Kidney tubule cell (primary cell): ENCODE measurements around the gene HSD11B1.
"Not testable (repeated sequence)": the region's sequence is repeated elsewhere in the genome, so short reads cannot be mapped to it uniquely, and the experiment has no call there.

ENCODE experiments used
- DNase-seq: peaks from one replicate; pipeline ENCODE4 v3.0.0-alpha.2; 2018; ENCODE audit warnings: low spot score

The HSD11B1 gene

GRCh38 chr1:209691237-209691636 is 13.4 kb upstream of the HSD11B1 start:
- peak; percentile 22 for DNase-seq

GRCh38 chr1:209692296-209692695 is 12.3 kb upstream of the HSD11B1 start:
- DNase-seq: no peak

GRCh38 chr1:209692745-209693504 is 11.7 kb upstream of the HSD11B1 start:
- peak; percentile 82 for DNase-seq

GRCh38 chr1:209696673-209697072 is 8.0 kb upstream of the HSD11B1 start:
- no peak for DNase-seq

GRCh38 chr1:209697126-209697525 is 7.5 kb upstream of the HSD11B1 start:
- no peak for DNase-seq

GRCh38 chr1:209700686-209701085 is 4.0 kb upstream of the HSD11B1 start:
- not testable (repeated sequence) for DNase-seq

- no peak for DNase-seq
These were observed 1.8 kb upstream of the HSD11B1 start for GRCh38 chr1:209702832-209703231.

- no peak for DNase-seq
These were observed 677 bp upstream of the HSD11B1 start for GRCh38 chr1:209703834-209704504.

GRCh38 chr1:209705033-209705598 is 470 bp downstream of the HSD11B1 start:
- DNase-seq: no peak

GRCh38 chr1:209706622-209707021 is 2.0 kb downstream of the HSD11B1 start:
- no peak for DNase-seq

GRCh38 chr1:209707308-209707707 is 2.7 kb downstream of the HSD11B1 start:
- DNase-seq: no peak

- DNase-seq: no peak
These were observed 3.7 kb downstream of the HSD11B1 start for GRCh38 chr1:209708297-209708696.

- no peak for DNase-seq
These were observed 5.4 kb downstream of the HSD11B1 start for GRCh38 chr1:209710093-209710492.

- no peak for DNase-seq
These were observed 6.2 kb downstream of the HSD11B1 start for GRCh38 chr1:209710847-209711246.

GRCh38 chr1:209714338-209714737 is 9.7 kb downstream of the HSD11B1 start:
- no peak for DNase-seq

- DNase-seq: no peak
These were observed 10.7 kb downstream of the HSD11B1 start for GRCh38 chr1:209715314-209715713.

- DNase-seq: no peak
These were observed 13.2 kb downstream of the HSD11B1 start for GRCh38 chr1:209717818-209718217.

GRCh38 chr1:209720326-209720725 is 15.7 kb downstream of the HSD11B1 start:
- no peak for DNase-seq

- DNase-seq: no peak
These were observed 16.2 kb downstream of the HSD11B1 start for GRCh38 chr1:209720826-209721225.

GRCh38 chr1:209721323-209721722 is 16.7 kb downstream of the HSD11B1 start:
- DNase-seq: no peak

GRCh38 chr1:209723265-209723664 is 18.6 kb downstream of the HSD11B1 start:
- DNase-seq: no peak

- DNase-seq: no peak
These were observed 19.4 kb downstream of the HSD11B1 start for GRCh38 chr1:209723756-209724693.
